NCI-H2196 treated with DMSO at 0.1 percent for 48 hours (cell line): Measurements from ENCODE around the gene PLCZ1.
"Not testable (repeated sequence)": the region's sequence is repeated elsewhere in the genome, so short reads cannot be mapped to it uniquely, and the experiment has no call there.

Source experiments
- DNase-seq: peaks from one replicate; lab custom pipeline; 2025; ENCODE audit not compliant: unreplicated experiment; lab: John Stamatoyannopoulos, UW

PLCZ1 gene

GRCh38 chr12:18706798-18707197, 31.0 kb downstream of the PLCZ1 start:
- DNase-seq = no peak

GRCh38 chr12:18703911-18704310, 33.9 kb downstream of the PLCZ1 start:
- DNase-seq = no peak

GRCh38 chr12:18703321-18703720, 34.5 kb downstream of the PLCZ1 start:
- no peak for DNase-seq

- no peak for DNase-seq
Observed at GRCh38 chr12:18700271-18700670, 37.5 kb downstream of the PLCZ1 start.

- no peak for DNase-seq
Observed at GRCh38 chr12:18696971-18697602, 40.7 kb downstream of the PLCZ1 start.

- DNase-seq = not testable (repeated sequence)
Observed at GRCh38 chr12:18693986-18694385, 43.8 kb downstream of the PLCZ1 start.

GRCh38 chr12:18690653-18691052, 47.2 kb downstream of the PLCZ1 start:
- no peak for DNase-seq

GRCh38 chr12:18689771-18690170, 48.0 kb downstream of the PLCZ1 start:
- DNase-seq = no peak

GRCh38 chr12:18684430-18684829, 53.4 kb downstream of the PLCZ1 start:
- DNase-seq = no peak

- no peak for DNase-seq
Observed at GRCh38 chr12:18683327-18684013, 54.3 kb downstream of the PLCZ1 start.

- DNase-seq = no peak
Observed at GRCh38 chr12:18681818-18682217, 56.0 kb downstream of the PLCZ1 start.

GRCh38 chr12:18676996-18677588, 60.7 kb downstream of the PLCZ1 start:
- no peak for DNase-seq

- DNase-seq = no peak
Observed at GRCh38 chr12:18676141-18676540, 61.7 kb downstream of the PLCZ1 start.

GRCh38 chr12:18658829-18659228, 79.0 kb downstream of the PLCZ1 start:
- no peak for DNase-seq

- no peak for DNase-seq
Observed at GRCh38 chr12:18658179-18658578, 79.6 kb downstream of the PLCZ1 start.

GRCh38 chr12:18655351-18655750, 82.5 kb downstream of the PLCZ1 start:
- no peak for DNase-seq

GRCh38 chr12:18653465-18653864, 84.3 kb downstream of the PLCZ1 start:
- DNase-seq = no peak

- no peak for DNase-seq
Observed at GRCh38 chr12:18652596-18652995, 85.2 kb downstream of the PLCZ1 start.

GRCh38 chr12:18651525-18651924, 86.3 kb downstream of the PLCZ1 start:
- no peak for DNase-seq

- DNase-seq = no peak
Observed at GRCh38 chr12:18646286-18646890, 91.4 kb downstream of the PLCZ1 start.

- no peak for DNase-seq
Observed at GRCh38 chr12:18644564-18644963, 93.2 kb downstream of the PLCZ1 start.

GRCh38 chr12:18643681-18644080, 94.1 kb downstream of the PLCZ1 start:
- no peak for DNase-seq
